H1 (cell line): Measurements from ENCODE around the gene IGSF9.

ENCODE experiments used
- CBX5 ChIP-seq: fragments of 300-800, 300-1000 bp; sonication (generic); IDR thresholded peaks from 2 replicates; pipeline ENCODE4 v1.7.1; 2016; ENCODE audit warnings: antibody characterized with exemption, low read length, low read depth
- CEBPB ChIP-seq: IDR thresholded peaks from 2 replicates; pipeline ENCODE4 v1.6.1; 2012; ENCODE audit warnings: low read depth, low read length
- EP300 ChIP-seq, 2 experiments: IDR thresholded peaks; 1 replicate in 1 of 2; 2 replicates in 1 of 2; pipeline ENCODE4 v1.6.1; 2011 to 2012; ENCODE audit warnings: low read depth in 2 of 2, low read length in 2 of 2, mild to moderate bottlenecking in 2 of 2, borderline replicate concordance in 1 of 2, inconsistent platforms in 1 of 2, moderate library complexity in 1 of 2
- JUN ChIP-seq: IDR thresholded peaks from 2 replicates; pipeline ENCODE4 v1.6.1; 2011; ENCODE audit warnings: low read depth, mild to moderate bottlenecking, improper control_type of control experiment, low read length
- KDM5A ChIP-seq: fragments of 200-600 bp; IDR thresholded peaks from 2 replicates; pipeline ENCODE4 v1.7.1; 2012; ENCODE audit warnings: mild to moderate bottlenecking, low read length, inconsistent platforms, mixed read lengths
- RFX5 ChIP-seq: IDR thresholded peaks from 2 replicates; pipeline ENCODE4 v1.6.1; 2011; ENCODE audit warnings: low read depth, low read length, improper control_type of control experiment, borderline replicate concordance

GRCh38 chr1:159958719-159959380 lies 13.4 kb upstream of the IGSF9 start:
- TF ChIP-seq KDM5A (no peak), CEBPB (no peak), JUN (no peak), RFX5 (no peak), EP300 (IDR thresholded peaks at IDR 0.05; ENCODE audit: borderline replicate concordance in 1 of 2, low read depth in 2 of 2, low read length in 2 of 2) (no peak), CBX5 (no peak)
